HG02885 (cell line): ENCODE measurements around the gene CCDC92B.
"Not testable (repeated sequence)": the region's sequence is repeated elsewhere in the genome, so short reads cannot be mapped to it uniquely, and the experiment has no call there.

Experiments used
- ATAC-seq: cut with Tn5 transposase; IDR thresholded peaks from one replicate; pipeline ENCODE4 v1.9.1; 2021; ENCODE audit warnings: mild to moderate bottlenecking; ENCODE audit not compliant: unreplicated experiment, poor library complexity

Gene CCDC92B

DNA sequence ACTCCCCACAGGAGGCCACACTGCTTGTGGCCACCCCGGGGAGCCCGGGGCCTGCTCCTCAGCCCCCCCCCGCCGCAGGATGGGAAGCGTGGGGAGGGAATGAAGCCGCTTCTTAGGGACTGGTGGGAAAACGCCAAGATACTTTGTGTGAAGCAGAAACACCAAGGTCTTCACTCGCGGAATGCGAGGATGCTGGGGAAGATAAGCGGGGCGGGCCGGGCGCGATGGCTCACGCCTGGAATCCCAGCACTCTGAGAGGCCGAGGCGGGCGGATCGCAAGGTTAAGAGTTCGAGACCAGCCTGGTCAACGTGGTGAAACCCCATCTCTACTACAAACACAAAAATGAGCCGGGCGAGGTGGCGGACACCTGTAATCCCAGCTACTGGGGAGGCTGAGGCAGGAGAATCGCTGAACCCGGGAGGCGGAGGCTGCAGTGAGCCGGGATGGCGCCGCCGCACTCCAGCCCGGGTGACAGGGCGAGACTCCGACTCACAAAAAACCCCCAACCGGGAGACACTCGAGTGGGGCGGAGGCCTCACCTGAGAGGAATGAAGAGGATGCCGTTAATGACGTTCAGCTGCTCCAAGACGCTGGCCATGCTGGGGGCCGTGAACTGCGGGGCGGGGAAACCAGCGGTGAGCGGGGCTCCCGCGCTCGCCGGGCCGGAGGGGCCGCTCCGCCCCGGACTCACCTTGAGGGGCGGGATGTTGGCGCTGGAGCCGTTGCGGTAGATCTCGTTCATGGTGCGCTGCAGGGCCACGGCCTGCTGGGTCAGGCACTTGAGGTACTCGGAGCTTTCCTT, 58.2 kb downstream of the CCDC92B start:
- no peak for ATAC-seq

DNA sequence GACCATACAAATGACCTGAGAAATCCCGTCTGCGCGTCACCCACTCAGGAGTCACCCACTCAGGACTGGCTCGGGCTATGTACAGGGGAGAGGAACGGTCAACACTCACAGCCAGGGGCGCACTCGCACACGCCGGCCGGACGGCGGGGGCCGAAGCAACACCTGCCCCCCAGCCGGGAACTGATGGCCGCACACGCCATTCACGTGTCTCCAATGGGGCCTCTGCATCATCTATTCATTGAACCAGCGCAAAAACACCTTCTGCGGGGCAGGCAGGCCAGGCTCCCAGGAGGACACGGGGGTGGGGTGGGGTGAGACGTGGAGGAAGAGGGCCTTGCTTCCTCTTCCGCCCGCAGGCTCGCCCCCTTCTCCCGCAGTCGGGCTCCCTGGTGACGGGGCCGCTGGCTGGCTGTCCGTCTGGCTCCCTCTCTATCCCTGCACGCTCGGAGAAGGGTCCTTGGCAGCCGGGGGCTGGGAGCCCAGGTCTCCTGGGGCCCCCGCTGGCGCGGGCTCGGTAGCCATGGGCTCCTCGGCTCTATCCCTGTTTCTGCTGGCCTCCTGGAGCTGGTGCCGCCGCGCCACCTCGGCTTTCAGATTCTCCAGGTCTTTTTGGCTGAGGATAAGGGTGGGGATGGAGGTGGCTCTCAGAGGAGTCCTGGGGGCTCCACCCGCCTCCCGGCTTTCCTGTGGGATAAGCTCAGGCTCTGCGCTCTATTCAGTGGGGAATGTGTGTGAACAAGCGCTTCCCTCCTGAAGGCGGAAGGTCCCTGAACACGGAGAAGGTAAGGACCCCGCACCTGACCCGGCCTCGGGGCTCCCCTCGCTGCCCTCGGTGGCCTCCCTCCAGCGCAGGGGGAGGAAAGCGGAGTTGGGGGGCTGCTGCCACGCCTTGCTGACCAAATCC, 59.0 kb downstream of the CCDC92B start:
- ATAC-seq: no peak

DNA sequence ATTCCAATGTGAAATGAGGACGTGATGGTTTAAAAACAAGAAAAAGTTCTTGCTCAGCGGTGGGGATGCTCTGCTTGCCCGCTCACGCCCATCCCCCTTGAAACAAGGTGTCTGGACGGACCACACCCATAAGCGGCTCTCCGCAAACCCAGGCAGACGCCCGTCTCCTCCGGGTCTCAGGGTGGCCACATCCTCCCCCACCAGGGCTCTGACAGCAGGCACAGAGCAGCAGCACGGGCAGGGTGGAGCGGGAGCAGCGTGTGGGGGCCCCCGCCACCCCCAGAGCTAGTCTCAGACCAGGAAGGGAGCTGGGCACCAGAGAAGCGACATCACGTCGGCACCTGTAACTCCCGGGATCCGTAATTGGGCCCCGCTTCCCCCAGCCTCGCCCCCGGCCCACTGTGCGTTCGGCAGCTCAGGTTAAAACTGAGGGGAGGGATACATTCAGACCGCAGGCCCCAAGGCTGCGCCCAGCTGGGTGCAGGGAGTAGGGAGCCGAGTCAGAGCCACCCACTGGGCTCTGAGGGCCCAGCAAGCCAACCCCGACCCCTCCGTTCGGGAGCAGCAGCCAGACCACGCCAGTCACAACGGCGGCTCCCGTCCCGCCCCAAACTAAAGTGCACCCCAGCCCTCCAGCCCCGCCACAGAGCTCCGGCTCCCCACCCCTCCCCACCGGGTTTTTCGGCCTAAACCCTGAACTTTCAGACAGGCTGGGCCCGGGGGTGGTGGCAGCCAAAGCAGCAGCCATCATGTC, 59.9 kb downstream of the CCDC92B start:
- ATAC-seq: no peak

DNA sequence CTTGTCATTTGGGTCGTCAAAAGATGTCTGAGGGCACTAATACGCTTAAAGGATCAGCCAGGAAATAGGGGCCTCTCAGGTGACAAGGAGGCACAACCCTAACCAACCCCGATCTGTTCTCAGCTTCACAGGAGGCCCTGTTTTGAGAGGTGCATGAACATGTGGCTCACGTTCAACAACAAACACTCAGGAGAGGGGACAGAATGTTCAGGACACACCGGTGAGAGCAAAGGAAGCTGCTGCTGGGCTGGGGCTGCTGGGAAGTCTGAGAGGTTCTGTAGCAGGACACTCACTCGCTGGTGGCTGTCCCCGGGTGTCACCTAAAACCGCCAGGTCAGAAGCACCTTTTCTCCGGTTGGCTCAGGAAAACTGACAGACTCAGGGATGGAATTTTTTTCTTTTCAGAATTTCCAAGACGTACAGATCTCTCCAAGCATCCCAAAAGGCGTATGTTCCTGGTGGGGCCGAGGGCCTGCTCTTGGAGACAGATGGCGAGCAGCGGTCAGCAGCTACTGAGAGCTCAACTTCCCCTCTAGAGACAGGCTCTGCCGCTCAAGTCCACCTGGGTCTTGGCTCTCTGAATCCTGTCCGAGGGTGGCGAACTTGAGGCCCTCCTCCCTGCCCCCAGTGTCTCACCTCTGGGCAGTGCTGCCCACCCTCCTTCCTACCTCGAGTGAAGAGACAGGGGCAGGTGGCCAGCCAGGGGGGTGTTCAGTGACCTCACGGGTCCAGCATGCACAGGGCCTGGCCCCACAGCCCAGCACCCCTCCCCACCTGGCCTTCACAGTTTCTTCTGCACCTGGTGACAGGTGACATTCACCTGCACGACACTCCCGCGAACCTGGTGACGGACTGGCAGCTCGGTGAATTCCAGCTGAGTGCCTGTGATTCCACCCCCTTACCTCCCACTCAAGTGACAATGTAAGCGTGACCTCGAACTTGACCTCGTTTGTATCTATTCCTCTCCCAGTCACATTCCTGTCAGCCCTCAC, 60.8 kb downstream of the CCDC92B start:
- ATAC-seq: no peak

DNA sequence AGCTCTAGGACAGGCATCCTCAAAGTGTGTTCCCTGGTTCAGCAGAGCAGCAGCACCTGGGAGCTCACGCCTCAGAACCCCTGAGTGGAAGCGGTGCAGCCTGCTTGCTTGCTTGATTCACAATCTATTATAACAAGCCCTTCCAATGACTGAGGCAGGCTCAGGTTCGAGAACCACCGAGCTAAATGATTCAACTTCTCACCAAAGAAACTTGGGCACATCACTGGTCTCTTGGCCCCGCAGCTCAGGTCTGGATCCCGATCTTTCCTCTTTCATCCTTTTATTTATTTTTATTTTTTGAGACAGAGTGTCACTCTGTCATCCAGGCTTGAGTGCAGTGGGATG, 62.4 kb downstream of the CCDC92B start:
- ATAC-seq: no peak

DNA sequence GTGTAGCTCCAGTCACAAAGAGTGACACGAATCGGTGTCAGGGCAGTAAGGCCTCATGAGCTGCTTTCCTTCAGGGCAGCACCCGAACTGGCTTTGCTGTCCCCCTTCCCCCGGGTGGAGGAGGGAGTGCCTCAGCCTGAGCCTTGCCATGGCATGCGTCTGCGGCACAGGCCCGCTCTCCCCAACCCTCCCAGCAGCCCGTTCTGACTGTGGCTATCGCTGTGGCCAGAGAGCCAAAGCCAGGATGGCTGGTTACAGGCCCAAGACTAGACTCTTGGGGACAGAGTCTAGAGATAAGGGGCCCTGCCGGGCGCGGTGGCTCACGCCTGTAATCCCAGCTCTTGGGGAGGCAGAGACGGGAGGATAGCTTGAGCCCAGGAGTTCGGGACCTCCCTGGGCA, 63.8 kb downstream of the CCDC92B start:
- no peak for ATAC-seq

DNA sequence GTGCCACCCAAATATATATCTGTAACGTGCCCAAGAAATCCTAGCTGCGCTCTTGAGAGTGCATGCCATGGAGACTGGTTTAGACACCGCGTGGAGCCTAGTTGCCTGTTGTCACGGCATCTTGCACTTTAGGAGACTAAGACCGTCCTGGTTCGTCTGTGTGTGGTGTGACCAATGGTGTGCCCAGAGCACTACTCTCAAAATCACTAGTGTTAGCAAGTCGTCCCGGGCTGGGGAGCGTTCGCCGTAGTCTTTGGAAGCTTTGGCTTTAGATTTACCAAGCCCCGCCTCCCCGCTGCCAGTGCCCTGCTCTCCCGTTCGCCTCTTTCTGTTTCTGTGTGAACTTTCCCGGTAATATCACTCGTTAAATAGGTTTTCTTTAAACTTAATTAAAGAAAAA, 64.9 kb downstream of the CCDC92B start:
- ATAC-seq: no peak

DNA sequence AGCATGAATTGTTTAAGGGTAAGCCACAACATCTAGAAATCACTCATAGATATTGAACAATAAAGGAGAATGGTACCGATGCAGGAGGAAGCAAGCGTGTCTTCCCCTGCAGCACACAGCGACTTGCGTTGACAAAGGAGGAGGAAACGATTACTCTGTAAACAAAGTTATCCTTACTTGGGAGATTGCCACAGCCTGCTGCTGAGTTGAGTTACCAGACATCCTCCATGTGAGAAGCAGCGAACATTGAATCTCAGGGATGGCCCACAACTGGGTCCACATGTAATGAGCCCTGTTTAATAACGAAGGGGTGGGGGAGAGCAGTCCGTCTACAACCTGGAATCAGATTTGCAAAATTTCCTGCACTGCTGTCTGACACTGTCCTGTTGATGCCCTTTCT, 65.5 kb downstream of the CCDC92B start:
- no peak for ATAC-seq

DNA sequence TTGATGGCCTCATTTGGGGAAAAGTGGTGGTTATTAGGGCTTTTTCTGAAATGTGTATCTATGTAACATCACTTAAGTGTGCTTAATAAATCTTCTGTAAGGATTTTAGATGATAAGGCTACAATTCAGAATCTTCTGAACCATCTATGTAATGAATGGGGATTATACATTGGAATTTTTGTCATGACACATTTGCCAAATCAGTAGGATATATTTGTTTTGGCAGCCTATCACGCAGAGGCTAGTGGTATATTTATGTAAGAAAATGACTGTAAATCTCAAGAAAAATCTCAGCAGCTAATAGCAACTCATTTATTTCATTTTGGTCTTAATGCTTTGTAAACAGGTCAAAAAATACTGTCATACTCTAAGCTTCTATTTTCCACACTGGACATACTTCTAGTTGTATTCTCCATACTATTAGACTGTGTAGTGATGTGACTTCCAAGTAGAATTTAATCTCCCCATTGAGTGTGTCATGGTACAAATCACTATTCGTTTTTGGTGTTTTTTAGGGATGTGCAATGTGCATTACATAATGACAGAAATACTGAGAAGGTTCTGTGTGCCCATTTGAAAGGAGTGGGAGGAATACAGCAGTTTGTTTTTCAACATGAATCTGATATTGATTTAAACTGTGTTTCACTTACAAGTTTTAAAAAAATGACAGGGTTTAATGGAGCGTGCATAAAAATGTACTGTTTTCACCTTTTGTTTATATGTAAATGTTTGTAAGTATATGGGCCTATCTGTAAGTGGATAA, 67.1 kb downstream of the CCDC92B start:
- ATAC-seq: no peak

DNA sequence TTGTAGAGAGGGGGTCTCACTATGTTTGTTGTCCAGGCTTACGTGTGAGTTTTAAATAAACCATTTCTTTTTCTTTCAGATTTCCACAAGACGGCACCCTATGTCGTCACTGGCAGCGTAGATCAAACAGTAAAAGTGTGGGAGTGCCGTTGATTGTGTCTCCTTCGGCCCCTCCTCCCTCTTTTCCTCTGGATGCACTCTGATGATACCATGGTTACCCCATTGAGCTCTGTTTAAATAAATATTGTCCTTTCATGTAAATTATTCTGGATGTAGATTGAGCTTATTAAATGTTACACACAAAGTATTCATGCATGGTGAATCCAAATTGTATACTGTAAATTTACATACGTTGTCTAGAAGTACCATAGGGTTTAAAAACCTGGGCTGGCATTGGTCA, 67.8 kb downstream of the CCDC92B start:
- ATAC-seq: no peak

DNA sequence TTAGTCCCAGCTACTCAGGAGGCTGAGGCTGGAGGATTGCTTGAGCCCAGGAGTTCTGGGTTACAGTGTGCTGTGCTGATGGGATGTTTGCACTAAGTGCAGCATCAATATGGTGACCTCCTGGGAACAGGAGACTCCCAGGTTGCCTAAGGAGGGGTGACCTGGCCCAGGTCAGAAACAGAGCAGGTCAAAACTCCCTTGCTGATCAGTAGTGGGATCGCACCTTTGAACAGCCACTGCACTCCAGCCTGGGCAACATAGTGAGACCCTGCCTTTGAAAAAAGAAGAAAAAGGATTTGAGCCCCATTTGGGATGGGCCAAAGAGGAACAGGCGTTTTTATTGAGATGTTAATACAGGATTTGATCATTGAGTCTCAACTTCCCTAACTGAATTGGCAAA, 68.5 kb downstream of the CCDC92B start:
- ATAC-seq: no peak

DNA sequence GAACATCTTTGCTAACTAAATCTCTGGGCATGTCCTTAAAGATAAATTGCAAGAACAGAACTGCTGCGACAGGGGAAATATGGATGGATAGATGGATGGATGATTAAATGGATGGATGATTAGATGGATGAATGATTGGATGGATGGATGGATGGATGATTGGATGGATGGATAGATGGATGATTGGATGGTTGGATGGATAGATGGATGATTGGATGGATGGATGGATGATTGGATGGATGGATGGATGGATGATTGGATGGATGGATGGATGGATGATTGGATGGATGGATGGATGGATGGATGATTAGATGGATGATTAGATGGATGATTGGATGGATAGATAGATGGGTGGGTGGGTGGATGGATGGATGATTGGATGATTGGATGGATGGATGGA, 70.2 kb downstream of the CCDC92B start:
- not testable (repeated sequence) for ATAC-seq
